Adipose tissue (tissue), 3 donors: ENCODE results near the gene DRC7. TPM values are rescaled to one million over a fixed set of nuclear protein-coding genes. Genes with fewer than 3 reads are reported as not detected.
"Not testable (repeated sequence)": the region's sequence is repeated elsewhere in the genome, so short reads cannot be mapped to it uniquely, and the experiment has no call there.

Experiments used
- H3K27ac ChIP-seq: one replicate; pipeline ENCODE4 v1.5.1; 2013; ENCODE audit warnings: low read depth, low read length
- WGBS, 3 donors: extraction: QIAGEN DNeasy Blood & Tissue Kit; methylation state at CpG; one replicate each; pipeline ENCODE4 v1.1.7; 2013; 5-methylcytosine and 5-hydroxymethylcytosine counted together
- polyA plus RNA-seq, 3 donors: library from polyadenylated mRNA; stranded (reverse); fragments of 200-250 nt; gene quantifications; one replicate each; pipeline ENCODE4 v1.2.3, GENCODE V29; 2013
- donor health status: healthy with polysubstance abuse.
- donor health status: Bipolar disorder and iron deficiency.
- donor health status: healthy.

Gene DRC7
- polyA plus RNA-seq, 3 donors = 0.18 to 0.24 TPM; not detected in 1

- no peak overlapping the region for H3K27ac ChIP-seq
- WGBS, 3 donors = 95 to 96% (median 95%) methylated on average over 18 of the region's 18 CpGs
Measured at GRCh38 chr16:57739756-57740422, 45.3 kb downstream of the DRC7 start.

- 93 to 95% (median 94%) methylated on average over 23 to 24 of the region's 24 CpGs for WGBS, 3 donors
- no peak overlapping the region for H3K27ac ChIP-seq
Measured at GRCh38 chr16:57740423-57741071, 45.9 kb downstream of the DRC7 start.

- WGBS, 3 donors = 88 to 92% (median 89%) methylated on average over 16 of the region's 16 CpGs
- no peak overlapping the region for H3K27ac ChIP-seq
Measured at GRCh38 chr16:57741660-57742191, 47.1 kb downstream of the DRC7 start.

GRCh38 chr16:57742543-57742942 lies 47.9 kb downstream of the DRC7 start:
- H3K27ac ChIP-seq = no peak overlapping the region
- 78 to 83% (median 79%) methylated on average over 4 of the region's 4 CpGs for WGBS, 3 donors

DNA sequence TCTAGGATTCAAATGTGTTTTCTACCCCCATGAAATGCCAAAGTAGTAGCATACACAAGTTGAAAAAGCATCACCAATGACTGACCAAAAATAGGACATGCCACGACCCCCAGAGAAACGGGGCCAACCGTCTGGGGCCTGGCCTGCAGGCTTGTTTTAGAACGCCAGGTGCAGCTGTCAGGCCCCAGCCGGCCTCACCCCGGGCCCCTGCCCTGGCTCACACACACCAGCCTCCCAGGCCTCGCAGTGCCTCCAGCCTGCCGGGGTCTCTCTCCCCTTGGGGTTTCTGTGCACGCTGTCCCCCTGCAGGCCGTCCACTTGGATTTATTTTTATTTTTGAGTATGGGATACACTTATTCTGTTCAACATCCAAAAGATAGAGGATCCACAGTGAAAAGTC lies 48.9 kb downstream of the DRC7 start:
- H3K27ac ChIP-seq = no peak overlapping the region
- 87 to 91% (median 87%) methylated on average over 10 of the region's 10 CpGs for WGBS, 3 donors

- no peak overlapping the region for H3K27ac ChIP-seq
- 90 to 93% (median 91%) methylated on average over 23 of the region's 23 CpGs for WGBS, 3 donors
Measured at GRCh38 chr16:57743886-57744641, 49.5 kb downstream of the DRC7 start.

- H3K27ac ChIP-seq = no peak overlapping the region
- 90 to 95% (median 91%) methylated on average over 7 of the region's 7 CpGs for WGBS, 3 donors
Measured at GRCh38 chr16:57744642-57744903, 50.0 kb downstream of the DRC7 start.

DNA sequence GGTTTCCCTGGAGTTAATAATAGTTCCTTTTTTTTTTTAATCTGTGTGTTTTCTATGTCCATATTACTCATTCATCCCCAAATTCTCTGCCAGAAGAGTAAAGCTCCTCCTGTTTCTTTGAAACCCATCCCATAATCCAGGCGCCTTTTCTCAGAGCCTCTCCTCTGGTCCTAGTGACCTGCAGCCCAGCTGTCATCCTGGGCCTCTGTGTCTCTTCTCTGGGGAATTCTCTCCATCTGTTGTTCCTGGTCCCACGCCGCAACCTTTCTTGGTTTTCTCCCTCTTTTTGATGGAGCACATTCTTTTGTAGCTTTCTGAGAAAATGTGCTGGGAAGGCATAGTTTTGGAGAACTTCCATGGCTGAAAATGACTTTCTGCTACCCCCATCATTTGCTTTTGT lies 51.2 kb downstream of the DRC7 start:
- WGBS, 3 donors = 89 to 98% (median 95%) methylated on average over 3 of the region's 3 CpGs
- H3K27ac ChIP-seq = no peak overlapping the region

DNA sequence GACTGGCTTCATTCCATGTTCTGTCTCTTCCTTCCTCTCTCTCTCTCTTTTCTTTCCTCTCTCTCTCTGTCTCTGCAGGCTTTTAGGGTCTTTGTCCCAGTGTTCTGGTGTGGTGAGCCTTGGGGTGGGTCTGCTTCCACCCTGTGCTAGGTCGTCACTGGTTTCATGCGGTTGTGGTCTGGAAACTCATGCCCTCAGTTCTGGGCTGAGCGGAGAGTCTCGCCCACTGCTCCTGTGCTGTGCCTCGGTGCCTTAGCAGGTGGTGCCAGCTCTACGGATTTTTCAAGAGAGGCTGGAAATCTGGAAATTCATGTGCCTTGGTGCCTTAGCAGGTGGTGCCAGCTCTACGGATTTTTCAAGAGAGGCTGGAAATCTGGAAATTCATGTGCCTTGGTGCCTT lies 51.7 kb downstream of the DRC7 start:
- WGBS, 3 donors = 91 to 95% (median 95%) methylated on average over 7 of the region's 7 CpGs
- not testable (repeated sequence) for H3K27ac ChIP-seq

GRCh38 chr16:57747091-57747490 lies 52.5 kb downstream of the DRC7 start:
- 91 to 95% (median 94%) methylated on average over 7 of the region's 7 CpGs for WGBS, 3 donors
- H3K27ac ChIP-seq = no peak overlapping the region

DNA sequence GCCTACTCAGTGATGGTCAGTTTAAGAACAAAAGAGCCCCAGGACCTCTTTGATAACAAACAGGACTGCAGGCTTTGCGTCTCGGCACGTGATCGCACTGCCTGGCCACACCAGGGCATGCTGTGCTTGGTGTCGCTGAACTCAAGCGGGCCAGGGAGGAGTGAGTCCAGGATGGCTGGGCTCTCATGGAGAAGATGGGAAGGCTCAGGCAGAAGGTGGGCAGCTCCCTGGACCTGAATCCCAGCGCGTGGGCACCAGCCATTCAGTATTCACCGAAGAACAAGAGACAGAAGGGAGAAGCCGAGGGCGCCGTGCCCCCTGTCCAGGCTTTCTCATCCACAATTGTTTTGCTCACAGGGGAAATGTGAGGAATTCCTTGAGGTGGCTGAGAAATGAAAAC lies 52.9 kb downstream of the DRC7 start:
- no peak overlapping the region for H3K27ac ChIP-seq
- WGBS, 3 donors = 92 to 98% (median 98%) methylated on average over 12 of the region's 12 CpGs

DNA sequence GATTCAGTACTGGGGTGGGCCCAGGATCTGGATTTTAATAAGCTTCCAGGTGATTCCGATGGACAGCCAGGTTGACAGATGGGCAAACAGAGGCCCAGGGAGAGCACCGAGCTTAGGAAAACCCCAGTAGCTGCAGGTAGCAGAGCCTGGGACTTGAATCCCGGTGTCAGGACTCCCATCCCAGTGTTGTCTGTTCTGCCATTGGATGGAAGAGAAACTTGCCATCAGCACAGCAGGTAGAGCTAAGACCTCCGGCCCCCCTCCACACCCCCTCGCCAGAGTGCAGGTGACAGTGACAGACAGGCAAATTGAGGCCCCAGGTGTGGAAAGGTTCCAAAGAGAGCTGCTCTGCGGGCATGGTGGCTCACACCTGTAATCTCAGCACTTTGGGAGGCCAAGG lies 53.4 kb downstream of the DRC7 start:
- H3K27ac ChIP-seq = no peak overlapping the region
- 87 to 95% (median 91%) methylated on average over 6 of the region's 6 CpGs for WGBS, 3 donors

DNA sequence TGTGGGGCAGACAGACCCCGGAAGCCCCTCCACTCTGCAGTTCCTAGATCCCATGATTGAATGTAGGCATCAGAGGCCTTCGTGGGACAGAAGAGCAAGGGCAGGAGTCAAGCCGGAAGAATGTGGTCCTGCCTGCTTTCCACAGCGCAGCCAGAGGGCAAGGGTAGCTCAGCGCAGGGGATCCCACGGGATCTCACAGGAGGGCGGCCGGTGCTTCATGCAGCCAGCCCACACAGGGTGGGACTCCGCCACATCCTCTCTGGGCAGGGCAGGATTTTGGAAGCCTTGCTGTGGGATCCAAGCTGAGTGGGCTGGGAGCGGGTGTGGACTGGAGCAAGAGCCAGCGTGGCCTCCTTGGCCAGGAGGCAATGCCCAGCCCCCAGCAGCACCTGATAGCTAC lies 54.0 kb downstream of the DRC7 start:
- H3K27ac ChIP-seq = no peak overlapping the region
- 72 to 92% (median 76%) methylated on average over 11 of the region's 11 CpGs for WGBS, 3 donors

GRCh38 chr16:57749101-57749692 lies 54.6 kb downstream of the DRC7 start:
- no peak overlapping the region for H3K27ac ChIP-seq
- 85 to 96% (median 93%) methylated on average over 3 of the region's 3 CpGs for WGBS, 3 donors

- no peak overlapping the region for H3K27ac ChIP-seq
- 90 to 91% (median 90%) methylated on average over 5 of the region's 5 CpGs for WGBS, 3 donors
Measured at GRCh38 chr16:57749856-57750452, 55.3 kb downstream of the DRC7 start.

DNA sequence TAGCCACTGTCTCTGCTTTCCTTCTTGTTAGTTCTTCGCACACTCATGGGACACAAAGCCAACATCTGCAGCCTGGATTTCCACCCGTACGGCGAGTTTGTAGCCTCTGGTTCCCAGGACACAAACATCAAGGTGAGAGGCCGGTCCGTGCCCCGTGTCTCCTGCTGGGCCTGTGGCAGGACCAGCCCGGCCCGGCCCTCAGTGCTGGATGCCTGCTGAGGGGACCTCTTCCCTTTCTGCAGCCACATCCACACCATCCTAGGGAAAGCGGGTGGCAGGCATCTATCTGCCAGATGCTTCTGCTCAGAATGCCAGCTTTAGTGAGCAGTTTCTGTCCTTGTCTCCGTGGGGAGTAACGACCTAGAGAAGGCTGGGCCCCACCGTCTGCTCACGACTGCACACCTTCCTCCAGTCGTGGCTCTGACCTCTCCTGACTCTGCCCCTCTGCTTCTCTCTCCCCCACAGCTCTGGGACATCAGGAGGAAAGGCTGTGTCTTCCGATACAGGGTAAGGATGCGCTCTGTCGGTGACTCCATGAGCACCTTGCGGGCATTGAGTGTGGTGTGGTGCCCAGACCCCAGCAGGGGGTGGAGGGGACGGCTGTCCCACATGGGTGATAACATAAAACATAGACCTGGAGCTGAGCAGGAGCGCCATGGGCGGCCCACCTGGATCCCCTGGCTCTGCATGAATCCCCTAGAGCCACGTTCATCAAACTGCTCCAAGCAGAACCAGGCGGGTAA lies 56.4 kb downstream of the DRC7 start:
- WGBS, 3 donors = 93 to 96% (median 94%) methylated on average over 24 of the region's 24 CpGs
- H3K27ac ChIP-seq = no peak overlapping the region

- 91 to 94% (median 92%) methylated on average over 26 of the region's 26 CpGs for WGBS, 3 donors
- no peak overlapping the region for H3K27ac ChIP-seq
Measured at GRCh38 chr16:57751539-57752202, 57.1 kb downstream of the DRC7 start.

DNA sequence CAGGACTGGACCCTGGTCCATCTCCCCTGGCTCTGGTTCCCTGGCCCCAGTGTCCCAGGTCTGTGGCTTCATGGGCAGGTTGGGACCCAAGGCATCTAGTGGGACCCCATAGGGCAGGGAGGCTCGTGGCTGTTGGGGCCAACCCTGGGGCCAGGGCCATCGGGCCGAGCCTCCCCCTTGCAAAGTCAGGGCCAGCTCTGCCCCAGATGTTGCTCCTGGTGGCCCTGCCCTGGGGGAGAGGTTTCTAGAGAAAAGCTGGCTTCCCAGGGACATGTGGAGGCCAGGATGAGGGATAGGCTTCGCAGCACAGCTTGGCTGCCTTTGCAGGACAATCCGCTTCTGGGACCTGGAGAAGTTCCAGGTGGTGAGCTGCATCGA lies 57.6 kb downstream of the DRC7 start:
- 75 to 85% (median 79%) methylated on average over 6 of the region's 6 CpGs for WGBS, 3 donors
- H3K27ac ChIP-seq = no peak overlapping the region
